H1 (cell line): Measurements from ENCODE around the gene CNNM3. TPM values are rescaled to one million over a fixed set of nuclear protein-coding genes. Genes with fewer than 3 reads are reported as not detected.

Source experiments
- CBX5 ChIP-seq: fragments of 300-800, 300-1000 bp; sonication (generic); IDR thresholded peaks from 2 replicates; pipeline ENCODE4 v1.7.1; 2016; ENCODE audit warnings: antibody characterized with exemption, low read length, low read depth
- CHD2 ChIP-seq: IDR thresholded peaks from 2 replicates; pipeline ENCODE4 v1.6.1; 2012; ENCODE audit warnings: low read length, improper control_type of control experiment
- CHD7 ChIP-seq: fragments of 300-600 bp; sonication (generic); IDR thresholded peaks from 2 replicates; pipeline ENCODE4 v1.7.1; 2012; ENCODE audit warnings: low read length, moderate library complexity, mild to moderate bottlenecking, inconsistent platforms; ENCODE audit not compliant: insufficient replicate concordance
- EP300 ChIP-seq, 2 experiments: IDR thresholded peaks; 1 replicate in 1 of 2; 2 replicates in 1 of 2; pipeline ENCODE4 v1.6.1; 2011 to 2012; ENCODE audit warnings: low read depth in 2 of 2, low read length in 2 of 2, mild to moderate bottlenecking in 2 of 2, borderline replicate concordance in 1 of 2, inconsistent platforms in 1 of 2, moderate library complexity in 1 of 2
- KDM5A ChIP-seq: fragments of 200-600 bp; IDR thresholded peaks from 2 replicates; pipeline ENCODE4 v1.7.1; 2012; ENCODE audit warnings: mild to moderate bottlenecking, low read length, inconsistent platforms, mixed read lengths
- SP2 ChIP-seq: IDR thresholded peaks from 2 replicates; pipeline ENCODE4 v1.6.1; 2012; ENCODE audit warnings: mild to moderate bottlenecking, low read length, inconsistent platforms
- TEAD4 ChIP-seq: IDR thresholded peaks from 2 replicates; pipeline ENCODE4 v1.6.1; 2012; ENCODE audit warnings: low read depth, low read length, inconsistent platforms, mixed read lengths
- polyA plus RNA-seq, 7 experiments: library from polyadenylated mRNA; depleted of rRNA in 3 of 7; stranded (reverse) in 5 of 7; unstranded in 2 of 7; fragments of >200 nt in 5 of 7; fragments of 200-250 nt in 2 of 7; gene quantifications; 1 replicate in 5 of 7; 2 replicates in 1 of 7; 4 replicates in 1 of 7; pipeline versions ENCODE4 v1.2.1 to v1.2.3, GENCODE V29; 2011 to 2013; ENCODE audit warnings: missing spikeins in 2 of 7, mixed read lengths in 2 of 7
- total RNA-seq: library from RNA; stranded (reverse); fragmentation: NEBNext Ultra II Directional; extraction: Animal tissue kit (Norgen Biotek cat#: 25700); gene quantifications from 2 replicates; pipeline ENCODE4 v1.2.1, GENCODE V29; 2021

CNNM3 gene
- total and polyA plus RNA-seq, 2 of the 8 experiments (the other 6 are each of a cell fraction or from before 2014, with no cell fraction given) = 29.1 to 29.2 TPM

GRCh38 chr2:96873651-96874096, 57.6 kb downstream of the CNNM3 start (continued):
- TF ChIP-seq CHD7 (no peak), CBX5 (no peak), CHD2 (no peak), SP2 (no peak), EP300 (IDR thresholded peaks at IDR 0.05; ENCODE audit: borderline replicate concordance in 1 of 2, low read depth in 2 of 2, low read length in 2 of 2) (no peak), TEAD4 (no peak), KDM5A (no peak)
